ENCODE data around the gene YJU2.
"Not testable (repeated sequence)": the region's sequence is repeated elsewhere in the genome, so short reads cannot be mapped to it uniquely, and the experiment has no call there.

Gene YJU2

GRCh38 chr19:4246767-4247593 is at the start of gene YJU2:
Gene YJU2, plus strand, starts transcription at chr19:4247080. Its CDS starts 67 bp downstream, at chr19:4247147.
- DNase-seq (ENCODE audit: low spot score) = peak; percentile 99

- DNase-seq (ENCODE audit: low spot score) = no peak
These were observed 49.7 kb upstream of the YJU2 start for GRCh38 chr19:4197228-4197624.

GRCh38 chr19:4197625-4198466 is 49.0 kb upstream of the YJU2 start:
- no peak for DNase-seq (ENCODE audit: low spot score)

GRCh38 chr19:4198467-4199126 is 48.3 kb upstream of the YJU2 start:
- DNase-seq (ENCODE audit: low spot score) = no peak

GRCh38 chr19:4199699-4200293 is 47.1 kb upstream of the YJU2 start:
- DNase-seq (ENCODE audit: low spot score) = no peak

- DNase-seq (ENCODE audit: low spot score) = no peak
These were observed 45.8 kb upstream of the YJU2 start for GRCh38 chr19:4200940-4201542.

GRCh38 chr19:4201798-4202197 is 45.1 kb upstream of the YJU2 start:
- DNase-seq (ENCODE audit: low spot score) = no peak

- peak; percentile 10 for DNase-seq (ENCODE audit: low spot score)
These were observed 39.9 kb upstream of the YJU2 start for GRCh38 chr19:4206818-4207484.

- DNase-seq (ENCODE audit: low spot score) = peak; percentile 30
These were observed 38.3 kb upstream of the YJU2 start for GRCh38 chr19:4208385-4209094.

GRCh38 chr19:4210166-4210731 is 36.6 kb upstream of the YJU2 start:
- DNase-seq (ENCODE audit: low spot score) = no peak

GRCh38 chr19:4213116-4213515 is 33.8 kb upstream of the YJU2 start:
- no peak for DNase-seq (ENCODE audit: low spot score)

- DNase-seq (ENCODE audit: low spot score) = no peak
These were observed 31.1 kb upstream of the YJU2 start for GRCh38 chr19:4215807-4216206.

GRCh38 chr19:4216846-4217245 is 30.0 kb upstream of the YJU2 start:
- DNase-seq (ENCODE audit: low spot score) = no peak

- DNase-seq (ENCODE audit: low spot score) = no peak
These were observed 29.2 kb upstream of the YJU2 start for GRCh38 chr19:4217429-4218264.

- DNase-seq (ENCODE audit: low spot score) = not testable (repeated sequence)
These were observed 28.4 kb upstream of the YJU2 start for GRCh38 chr19:4218523-4218922.

- DNase-seq (ENCODE audit: low spot score) = no peak
These were observed 26.7 kb upstream of the YJU2 start for GRCh38 chr19:4220188-4220587.

GRCh38 chr19:4224470-4224869 is 22.4 kb upstream of the YJU2 start:
- no peak for DNase-seq (ENCODE audit: low spot score)

GRCh38 chr19:4225885-4226284 is 21.0 kb upstream of the YJU2 start:
- no peak for DNase-seq (ENCODE audit: low spot score)

- DNase-seq (ENCODE audit: low spot score) = no peak
These were observed 19.1 kb upstream of the YJU2 start for GRCh38 chr19:4227771-4228170.
